HepG2 (cell line): ENCODE results near the gene EXOC3L2. TPM values are rescaled to one million over a fixed set of nuclear protein-coding genes. Genes with fewer than 3 reads are reported as not detected.

Experiments
- ATAC-seq: fragments of 200-7000 bp; cut with Tn5 transposase; 3 replicates; pipeline ENCODE4 v1.9.1; 2020; ENCODE audit warnings: mild to moderate bottlenecking, moderate library complexity
- BruUV-seq: library from RNA; stranded (reverse); fragments of 400-500 nt; replicated peaks from 2 replicates; lab custom pipeline; 2021; lab: Mats Ljungman, UMichigan
- CTCF ChIA-PET: fragments of 300-600 bp; formaldehyde crosslinking; extraction: SDS; loops from one replicate; lab custom pipeline; 2021; ENCODE audit warnings: low total read pairs, inconsistent platforms, low intra/inter-chr PET ratio; lab: Yijun Ruan, JAX
- POLR2A ChIA-PET: fragments of 350-600 bp; sonication (Branson Sonifier 250); formaldehyde crosslinking; loops from one replicate; lab custom pipeline; 2020; ENCODE audit warnings: antibody characterized with exemption, inconsistent platforms; lab: Yijun Ruan, JAX
- DNase-seq: peaks from one replicate; pipeline ENCODE4 v3.0.0-alpha.2; 2015; ENCODE audit warnings: low spot score
- FAIRE-seq: peaks from 3 replicates; lab custom pipeline; 2011; peaks lifted over from hg19 to GRCh38; lab: Jason Lieb, UNC
- H2AFZ ChIP-seq: one replicate; pipeline ENCODE4 v1.6.1; 2011; ENCODE audit warnings: low read length, inconsistent platforms
- H3K27ac ChIP-seq: fragments of 300-600 bp; 3 replicates; pipeline ENCODE4 v1.8.0; 2011; ENCODE audit warnings: mixed run types, mild to moderate bottlenecking, mixed read lengths, low read length, inconsistent platforms; ENCODE audit not compliant: insufficient read depth; ENCODE audit errors: extremely low read length
- H3K27me3 ChIP-seq, 2 experiments: fragments of 200-600 bp in 1 of 2; 2 replicates in 1 of 2; 3 replicates in 1 of 2; pipeline versions ENCODE4 v1.6.0 to v1.8.0; 2011; ENCODE audit warnings: low read length in 2 of 2, mild to moderate bottlenecking in 2 of 2, moderate library complexity in 2 of 2, inconsistent platforms in 1 of 2; ENCODE audit not compliant: insufficient read depth in 2 of 2, control insufficient read depth in 1 of 2
- H3K36me3 ChIP-seq, 2 experiments: fragments of 200-600 bp in 1 of 2; replicated peaks in 1 of 2; 2 replicates in 1 of 2; 3 replicates in 1 of 2; pipeline versions ENCODE4 v1.5.1 to v1.8.0; 2011; ENCODE audit warnings: low read length in 2 of 2, inconsistent platforms in 1 of 2; ENCODE audit not compliant: insufficient read depth in 2 of 2, control insufficient read depth in 1 of 2
- H3K4me1 ChIP-seq: 2 replicates; pipeline ENCODE4 v1.5.1; 2012; ENCODE audit warnings: low read length, inconsistent platforms; ENCODE audit not compliant: insufficient read depth
- H3K4me2 ChIP-seq: 2 replicates; pipeline ENCODE4 v1.6.0; 2011; ENCODE audit warnings: low read depth, low read length, inconsistent platforms
- H3K4me3 ChIP-seq, 3 experiments: fragments of 200-600 bp in 1 of 3; sonication (generic), shearing (Covaris generic) in 1 of 3; replicated peaks in 1 of 3; 2 replicates each; pipeline ENCODE4 v1.5.1; 2011 to 2016; ENCODE audit warnings: low read length in 3 of 3, inconsistent platforms in 2 of 3, low read depth in 2 of 3, mild to moderate bottlenecking in 2 of 3, control low read depth in 1 of 3, mixed read lengths in 1 of 3; ENCODE audit not compliant: insufficient read depth in 1 of 3
- H3K79me2 ChIP-seq: one replicate; pipeline ENCODE4 v1.6.1; 2011; ENCODE audit warnings: low read length, inconsistent platforms; ENCODE audit not compliant: insufficient read depth
- H3K9ac ChIP-seq: 2 replicates; pipeline ENCODE4 v1.6.0; 2011; ENCODE audit warnings: mild to moderate bottlenecking, low read depth, low read length, inconsistent platforms; ENCODE audit not compliant: insufficient read depth
- H3K9me3 ChIP-seq: 2 replicates; pipeline ENCODE4 v1.5.1; 2012; ENCODE audit warnings: mild to moderate bottlenecking, low read length
- H4K20me1 ChIP-seq: 2 replicates; pipeline ENCODE4 v1.6.0; 2011; ENCODE audit warnings: inconsistent platforms, mild to moderate bottlenecking, low read length, moderate library complexity; ENCODE audit not compliant: insufficient read depth
- ATAD3A ChIP-seq: sonication (generic); formaldehyde crosslinking; IDR thresholded peaks from 2 replicates; pipeline ENCODE4 v1.4.0; 2020; ENCODE audit warnings: missing genetic modification reagents
- DMAP1 ChIP-seq: IDR thresholded peaks from 2 replicates; pipeline ENCODE4 v1.6.1; 2016
- GMEB2 ChIP-seq: IDR thresholded peaks from 2 replicates; pipeline ENCODE4 v1.6.1; 2016; ENCODE audit warnings: missing biosample characterization, missing genetic modification reagents, low read depth
- HDAC2 ChIP-seq: sonication (generic); formaldehyde crosslinking; IDR thresholded peaks from 2 replicates; pipeline ENCODE4 v1.4.0; 2020; ENCODE audit warnings: missing genetic modification reagents
- HOMEZ ChIP-seq: IDR thresholded peaks from 2 replicates; pipeline ENCODE4 v1.6.1; 2016; ENCODE audit warnings: low read depth
- MXD1 ChIP-seq: sonication (generic); formaldehyde crosslinking; IDR thresholded peaks from 2 replicates; pipeline ENCODE4 v1.4.0; 2020; ENCODE audit warnings: mild to moderate bottlenecking, missing genetic modification reagents
- NFE2L2 ChIP-seq: fragments of 150-350 bp; IDR thresholded peaks from 2 replicates; pipeline ENCODE4 v1.6.1; 2014; ENCODE audit warnings: low read length
- SAFB2 ChIP-seq: sonication (generic); formaldehyde crosslinking; IDR thresholded peaks from 2 replicates; pipeline ENCODE4 v1.5.1; 2020; ENCODE audit warnings: missing genetic modification reagents, low read depth, mild to moderate bottlenecking, borderline replicate concordance
- SOX13 ChIP-seq, 3 experiments: fragments of 450-650 bp in 1 of 3; sonication (generic) in 1 of 3; formaldehyde crosslinking in 1 of 3; IDR thresholded peaks in 2 of 3; conservative IDR thresholded peaks in 1 of 3; 2 replicates each; pipeline versions ENCODE4 v1.5.0 to v1.6.1; 2016 to 2020; ENCODE audit warnings: antibody characterized with exemption in 1 of 3, mild to moderate bottlenecking in 1 of 3, missing compliant biosample characterization in 1 of 3, missing genetic modification reagents in 1 of 3, moderate library complexity in 1 of 3
- ZBTB21 ChIP-seq: sonication (generic); formaldehyde crosslinking; IDR thresholded peaks from 2 replicates; pipeline ENCODE4 v1.4.0; 2020; ENCODE audit warnings: missing genetic modification reagents
- ZNF253 ChIP-seq: sonication (generic); formaldehyde crosslinking; IDR thresholded peaks from 2 replicates; pipeline ENCODE4 v1.8.0; 2022; ENCODE audit warnings: mild to moderate bottlenecking, missing genetic modification reagents, borderline replicate concordance
- ZNF326 ChIP-seq: sonication (generic); formaldehyde crosslinking; IDR thresholded peaks from 2 replicates; pipeline ENCODE4 v1.4.0; 2020; ENCODE audit warnings: missing genetic modification reagents, borderline replicate concordance
- ZNF513 ChIP-seq: sonication (generic); formaldehyde crosslinking; conservative IDR thresholded peaks from 2 replicates; pipeline ENCODE4 v1.5.0; 2020; ENCODE audit warnings: missing genetic modification reagents
- ZNF7 ChIP-seq: IDR thresholded peaks from 2 replicates; pipeline ENCODE4 v1.6.1; 2016; ENCODE audit warnings: missing biosample characterization, missing genetic modification reagents
- whole genome bisulfite sequencing: methylation state at CpG from one replicate; pipeline ENCODE4 v1.1.6; 2017; ENCODE audit warnings: low lambda C conversion rate; 5-methylcytosine and 5-hydroxymethylcytosine counted together
- in situ Hi-C: cut with HindIII; loops from 2 replicates; pipeline ENCODE4 v1.10.0; 2017; ENCODE audit warnings: low pct_unique_long_range_greater_than_20kb; ENCODE audit not compliant: extremely low pct_ligation_motif_present
- intact Hi-C: fragments of 100-400 bp; cut with micrococcal nuclease; formaldehyde crosslinking; loops from one replicate; pipeline ENCODE4 v1.10.0; 2022; ENCODE audit not compliant: unreplicated experiment
- polyA plus RNA-seq, 8 experiments: library from polyadenylated mRNA; depleted of rRNA in 3 of 8; stranded (reverse) in 7 of 8; unstranded in 1 of 8; fragments of >200 nt; fragmentation: Illumina TruSeq in 4 of 8; extraction: Trizol in 4 of 8; gene quantifications; 2 replicates each; pipeline versions ENCODE4 v1.2.1 to v1.2.3, GENCODE V29; 2011 to 2016; ENCODE audit warnings: low read depth in 4 of 8, missing spikeins in 1 of 8, mixed read lengths in 1 of 8; ENCODE audit not compliant: insufficient read depth in 1 of 8
- total RNA-seq, 5 experiments: library from RNA; depleted of rRNA; stranded (reverse); fragments of >200 nt; fragmentation: Illumina TruSeq; extraction: Trizol; gene quantifications; 2 replicates each; pipeline ENCODE4 v1.2.3, GENCODE V29; 2016; ENCODE audit warnings: low read depth in 1 of 5
- TF ChIP-seq, protein P1 (sequence below): IDR thresholded peaks from 2 replicates; pipeline ENCODE4 v1.6.1; 2018; ENCODE audit warnings: missing genetic modification reagents
- TF ChIP-seq, protein P2 (sequence below), 2 experiments: sonication (generic) in 1 of 2; formaldehyde crosslinking in 1 of 2; IDR thresholded peaks; 2 replicates each; pipeline versions ENCODE4 v1.4.0 to v1.6.1; 2018 to 2020; ENCODE audit warnings: missing genetic modification reagents in 2 of 2, borderline replicate concordance in 1 of 2, low read depth in 1 of 2, mild to moderate bottlenecking in 1 of 2, missing biosample characterization in 1 of 2

The EXOC3L2 gene
- total and polyA plus RNA-seq, 2 of the 13 experiments (the other 11 are each of a cell fraction or from before 2014, with no cell fraction given) = 0.21 TPM; not detected in 1

DNA sequence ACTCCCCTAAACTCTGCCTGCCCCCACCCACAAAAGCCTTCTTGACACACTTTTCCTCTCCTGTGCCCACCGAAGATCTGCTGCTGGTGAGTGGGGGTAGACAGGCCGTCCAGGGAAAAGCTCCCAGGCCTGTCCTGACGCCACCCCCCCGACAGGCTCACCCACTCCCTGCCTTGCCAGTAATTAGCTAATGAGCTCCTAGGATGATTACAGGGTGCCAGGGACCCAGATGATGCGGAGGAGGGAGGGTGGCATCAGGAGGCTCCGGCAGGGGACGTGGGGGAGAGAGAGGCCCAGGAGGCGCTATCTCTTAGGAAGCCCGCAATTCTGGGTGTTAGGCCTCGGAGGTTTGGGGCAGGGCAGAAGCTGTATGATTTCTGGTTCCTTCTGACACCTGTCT lies 32.9 kb upstream of the EXOC3L2 start:
- Histone ChIP-seq H3K4me3 (no peak overlapping the region), H3K4me2 (no peak overlapping the region), H2AFZ (no peak overlapping the region), H3K9me3 (no peaks in the 10 kb centered on the region), H4K20me1 (no peaks in the 10 kb centered on the region), H3K9ac (no peak overlapping the region), H3K36me3 (peaks cover 11 to 18% of the 10 kb centered on the region in 2 experiments; a peak in 4 of 5 replicates), H3K27ac (no peak overlapping the region), H3K79me2 (no peaks in the 10 kb centered on the region), H3K4me1 (peaks cover 54% of the 10 kb centered on the region), H3K27me3 (no peaks in the 10 kb centered on the region)
- intact Hi-C loops = no loop called here
- in situ Hi-C loops = no loop called here
- 98% methylated on average over 10 of the region's 10 CpGs for WGBS
- POLR2A ChIA-PET = interaction anchor here (0.5 to 1.0 kb wide), 2 partner anchors 9 to 358 kb away, joined by 3 to 4 read pairs; no protein-coding TSS in a partner anchor
- CTCF ChIA-PET = no interaction called here
- ATAC-seq = no peak
- no peak for FAIRE-seq
- no TSS peak for BruUV-seq
- DNase-seq = no peak
- no peak for TF ChIP-seq GMEB2 (CRISPR knock-in tag)
- TF ChIP-seq, protein P1, sequence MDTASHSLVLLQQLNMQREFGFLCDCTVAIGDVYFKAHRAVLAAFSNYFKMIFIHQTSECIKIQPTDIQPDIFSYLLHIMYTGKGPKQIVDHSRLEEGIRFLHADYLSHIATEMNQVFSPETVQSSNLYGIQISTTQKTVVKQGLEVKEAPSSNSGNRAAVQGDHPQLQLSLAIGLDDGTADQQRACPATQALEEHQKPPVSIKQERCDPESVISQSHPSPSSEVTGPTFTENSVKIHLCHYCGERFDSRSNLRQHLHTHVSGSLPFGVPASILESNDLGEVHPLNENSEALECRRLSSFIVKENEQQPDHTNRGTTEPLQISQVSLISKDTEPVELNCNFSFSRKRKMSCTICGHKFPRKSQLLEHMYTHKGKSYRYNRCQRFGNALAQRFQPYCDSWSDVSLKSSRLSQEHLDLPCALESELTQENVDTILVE (CRISPR knock-in tag) = no peak
- no peak for TF ChIP-seq ZNF326 (CRISPR knock-in tag)
- TF ChIP-seq ZNF253 (CRISPR knock-in tag) = no peak
- no peak for TF ChIP-seq SAFB2 (CRISPR knock-in tag)
- no peak for TF ChIP-seq MXD1
- TF ChIP-seq DMAP1 (CRISPR knock-in tag) = no peak
- TF ChIP-seq, protein P2, sequence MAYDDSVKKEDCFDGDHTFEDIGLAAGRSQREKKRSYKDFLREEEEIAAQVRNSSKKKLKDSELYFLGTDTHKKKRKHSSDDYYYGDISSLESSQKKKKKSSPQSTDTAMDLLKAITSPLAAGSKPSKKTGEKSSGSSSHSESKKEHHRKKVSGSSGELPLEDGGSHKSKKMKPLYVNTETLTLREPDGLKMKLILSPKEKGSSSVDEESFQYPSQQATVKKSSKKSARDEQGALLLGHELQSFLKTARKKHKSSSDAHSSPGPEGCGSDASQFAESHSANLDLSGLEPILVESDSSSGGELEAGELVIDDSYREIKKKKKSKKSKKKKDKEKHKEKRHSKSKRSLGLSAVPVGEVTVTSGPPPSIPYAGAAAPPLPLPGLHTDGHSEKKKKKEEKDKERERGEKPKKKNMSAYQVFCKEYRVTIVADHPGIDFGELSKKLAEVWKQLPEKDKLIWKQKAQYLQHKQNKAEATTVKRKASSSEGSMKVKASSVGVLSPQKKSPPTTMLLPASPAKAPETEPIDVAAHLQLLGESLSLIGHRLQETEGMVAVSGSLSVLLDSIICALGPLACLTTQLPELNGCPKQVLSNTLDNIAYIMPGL (CRISPR knock-in tag; IDR thresholded peaks at IDR 0.05; ENCODE audit: borderline replicate concordance in 1 of 2, low read depth in 1 of 2) = no peak
- TF ChIP-seq ZBTB21 (CRISPR knock-in tag) = no peak
- no peak for TF ChIP-seq HDAC2 (CRISPR knock-in tag)
- no peak for TF ChIP-seq SOX13 (IDR thresholded peaks at IDR 0.05)
- no peak for TF ChIP-seq SOX13 (CRISPR knock-in tag; conservative IDR thresholded peaks at IDR 0.05 in 1 of 2, IDR thresholded peaks at IDR 0.05 in 1 of 2)
- TF ChIP-seq NFE2L2 = no peak
- no peak for TF ChIP-seq HOMEZ (CRISPR knock-in tag)
- no peak for TF ChIP-seq ZNF513 (CRISPR knock-in tag)
- no peak for TF ChIP-seq ATAD3A
- no peak for TF ChIP-seq ZNF7 (CRISPR knock-in tag)
